SK-N-SH treated with all-trans-retinoic acid at 6 μM for 48 hours (cell line): ENCODE results near the gene GSS.

ENCODE experiments used
- ARNTL ChIP-seq: fragments of 450-650 bp; formaldehyde crosslinking; IDR thresholded peaks from 2 replicates; pipeline ENCODE4 v1.5.0; 2020; ENCODE audit warnings: low read depth, mild to moderate bottlenecking, moderate library complexity, borderline replicate concordance
- ESRRG ChIP-seq: fragments of 250-450 bp; sonication (Bioruptor Pico); IDR thresholded peaks from 2 replicates; pipeline ENCODE4 v1.6.1; 2021; ENCODE audit warnings: mild to moderate bottlenecking
- RARB ChIP-seq: fragments of 250-450 bp; sonication (Bioruptor Pico); IDR thresholded peaks from 2 replicates; pipeline ENCODE4 v1.8.0; 2021; ENCODE audit warnings: mild to moderate bottlenecking, moderate library complexity
- SNAI2 ChIP-seq: fragments of 250-450 bp; sonication (Bioruptor Pico); IDR thresholded peaks from 2 replicates; pipeline ENCODE4 v1.5.0; 2020; ENCODE audit warnings: mild to moderate bottlenecking, moderate library complexity
- TOX ChIP-seq: fragments of 250-450 bp; sonication (Bioruptor Pico); IDR thresholded peaks from 2 replicates; pipeline ENCODE4 v1.8.0; 2021; ENCODE audit warnings: mild to moderate bottlenecking, moderate library complexity, borderline replicate concordance
- ZC3H10 ChIP-seq: fragments of 250-450 bp; sonication (Bioruptor Pico); IDR thresholded peaks from 2 replicates; pipeline ENCODE4 v1.5.1; 2021; ENCODE audit warnings: mild to moderate bottlenecking, moderate library complexity
- TF ChIP-seq, protein P1 (sequence below): fragments of 250-450 bp; sonication (Bioruptor Pico); IDR thresholded peaks from 2 replicates; pipeline ENCODE4 v1.8.0; 2020; ENCODE audit warnings: mild to moderate bottlenecking, moderate library complexity, borderline replicate concordance
- TF ChIP-seq, protein P2 (sequence below): fragments of 250-450 bp; sonication (Bioruptor Pico); IDR thresholded peaks from 2 replicates; pipeline ENCODE4 v1.5.0; 2020; ENCODE audit warnings: mild to moderate bottlenecking, moderate library complexity
- TF ChIP-seq, protein P3 (sequence below): fragments of 250-450 bp; sonication (Bioruptor Pico); IDR thresholded peaks from 2 replicates; pipeline ENCODE4 v1.5.1; 2021; ENCODE audit warnings: mild to moderate bottlenecking, moderate library complexity

GRCh38 chr20:34987288-34988190 lies 31.9 kb upstream of the GSS start:
- TF ChIP-seq, protein P1, sequence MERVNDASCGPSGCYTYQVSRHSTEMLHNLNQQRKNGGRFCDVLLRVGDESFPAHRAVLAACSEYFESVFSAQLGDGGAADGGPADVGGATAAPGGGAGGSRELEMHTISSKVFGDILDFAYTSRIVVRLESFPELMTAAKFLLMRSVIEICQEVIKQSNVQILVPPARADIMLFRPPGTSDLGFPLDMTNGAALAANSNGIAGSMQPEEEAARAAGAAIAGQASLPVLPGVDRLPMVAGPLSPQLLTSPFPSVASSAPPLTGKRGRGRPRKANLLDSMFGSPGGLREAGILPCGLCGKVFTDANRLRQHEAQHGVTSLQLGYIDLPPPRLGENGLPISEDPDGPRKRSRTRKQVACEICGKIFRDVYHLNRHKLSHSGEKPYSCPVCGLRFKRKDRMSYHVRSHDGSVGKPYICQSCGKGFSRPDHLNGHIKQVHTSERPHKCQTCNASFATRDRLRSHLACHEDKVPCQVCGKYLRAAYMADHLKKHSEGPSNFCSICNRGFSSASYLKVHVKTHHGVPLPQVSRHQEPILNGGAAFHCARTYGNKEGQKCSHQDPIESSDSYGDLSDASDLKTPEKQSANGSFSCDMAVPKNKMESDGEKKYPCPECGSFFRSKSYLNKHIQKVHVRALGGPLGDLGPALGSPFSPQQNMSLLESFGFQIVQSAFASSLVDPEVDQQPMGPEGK (CRISPR knock-in tag) = no peak
- TF ChIP-seq RARB (CRISPR knock-in tag) (no peak), ZC3H10 (CRISPR knock-in tag) (no peak), TOX (CRISPR knock-in tag) (no peak), ARNTL (no peak), ESRRG (CRISPR knock-in tag) (no peak), SNAI2 (CRISPR knock-in tag) (no peak)
- TF ChIP-seq, protein P2, sequence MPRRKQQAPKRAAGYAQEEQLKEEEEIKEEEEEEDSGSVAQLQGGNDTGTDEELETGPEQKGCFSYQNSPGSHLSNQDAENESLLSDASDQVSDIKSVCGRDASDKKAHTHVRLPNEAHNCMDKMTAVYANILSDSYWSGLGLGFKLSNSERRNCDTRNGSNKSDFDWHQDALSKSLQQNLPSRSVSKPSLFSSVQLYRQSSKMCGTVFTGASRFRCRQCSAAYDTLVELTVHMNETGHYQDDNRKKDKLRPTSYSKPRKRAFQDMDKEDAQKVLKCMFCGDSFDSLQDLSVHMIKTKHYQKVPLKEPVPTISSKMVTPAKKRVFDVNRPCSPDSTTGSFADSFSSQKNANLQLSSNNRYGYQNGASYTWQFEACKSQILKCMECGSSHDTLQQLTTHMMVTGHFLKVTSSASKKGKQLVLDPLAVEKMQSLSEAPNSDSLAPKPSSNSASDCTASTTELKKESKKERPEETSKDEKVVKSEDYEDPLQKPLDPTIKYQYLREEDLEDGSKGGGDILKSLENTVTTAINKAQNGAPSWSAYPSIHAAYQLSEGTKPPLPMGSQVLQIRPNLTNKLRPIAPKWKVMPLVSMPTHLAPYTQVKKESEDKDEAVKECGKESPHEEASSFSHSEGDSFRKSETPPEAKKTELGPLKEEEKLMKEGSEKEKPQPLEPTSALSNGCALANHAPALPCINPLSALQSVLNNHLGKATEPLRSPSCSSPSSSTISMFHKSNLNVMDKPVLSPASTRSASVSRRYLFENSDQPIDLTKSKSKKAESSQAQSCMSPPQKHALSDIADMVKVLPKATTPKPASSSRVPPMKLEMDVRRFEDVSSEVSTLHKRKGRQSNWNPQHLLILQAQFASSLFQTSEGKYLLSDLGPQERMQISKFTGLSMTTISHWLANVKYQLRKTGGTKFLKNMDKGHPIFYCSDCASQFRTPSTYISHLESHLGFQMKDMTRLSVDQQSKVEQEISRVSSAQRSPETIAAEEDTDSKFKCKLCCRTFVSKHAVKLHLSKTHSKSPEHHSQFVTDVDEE = no peak
- TF ChIP-seq, protein P3, sequence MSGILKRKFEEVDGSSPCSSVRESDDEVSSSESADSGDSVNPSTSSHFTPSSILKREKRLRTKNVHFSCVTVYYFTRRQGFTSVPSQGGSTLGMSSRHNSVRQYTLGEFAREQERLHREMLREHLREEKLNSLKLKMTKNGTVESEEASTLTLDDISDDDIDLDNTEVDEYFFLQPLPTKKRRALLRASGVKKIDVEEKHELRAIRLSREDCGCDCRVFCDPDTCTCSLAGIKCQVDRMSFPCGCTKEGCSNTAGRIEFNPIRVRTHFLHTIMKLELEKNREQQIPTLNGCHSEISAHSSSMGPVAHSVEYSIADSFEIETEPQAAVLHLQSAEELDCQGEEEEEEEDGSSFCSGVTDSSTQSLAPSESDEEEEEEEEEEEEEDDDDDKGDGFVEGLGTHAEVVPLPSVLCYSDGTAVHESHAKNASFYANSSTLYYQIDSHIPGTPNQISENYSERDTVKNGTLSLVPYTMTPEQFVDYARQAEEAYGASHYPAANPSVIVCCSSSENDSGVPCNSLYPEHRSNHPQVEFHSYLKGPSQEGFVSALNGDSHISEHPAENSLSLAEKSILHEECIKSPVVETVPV (CRISPR knock-in tag) = no peak
